Measurements from ENCODE around the gene PDIA2.
"Not testable (repeated sequence)": the region's sequence is repeated elsewhere in the genome, so short reads cannot be mapped to it uniquely, and the experiment has no call there.

PDIA2 gene

GRCh38 chr16:333406-334094 is 50.6 kb downstream of the PDIA2 start:
- DNase-seq (ENCODE audit: low read depth), result no peak

DNA sequence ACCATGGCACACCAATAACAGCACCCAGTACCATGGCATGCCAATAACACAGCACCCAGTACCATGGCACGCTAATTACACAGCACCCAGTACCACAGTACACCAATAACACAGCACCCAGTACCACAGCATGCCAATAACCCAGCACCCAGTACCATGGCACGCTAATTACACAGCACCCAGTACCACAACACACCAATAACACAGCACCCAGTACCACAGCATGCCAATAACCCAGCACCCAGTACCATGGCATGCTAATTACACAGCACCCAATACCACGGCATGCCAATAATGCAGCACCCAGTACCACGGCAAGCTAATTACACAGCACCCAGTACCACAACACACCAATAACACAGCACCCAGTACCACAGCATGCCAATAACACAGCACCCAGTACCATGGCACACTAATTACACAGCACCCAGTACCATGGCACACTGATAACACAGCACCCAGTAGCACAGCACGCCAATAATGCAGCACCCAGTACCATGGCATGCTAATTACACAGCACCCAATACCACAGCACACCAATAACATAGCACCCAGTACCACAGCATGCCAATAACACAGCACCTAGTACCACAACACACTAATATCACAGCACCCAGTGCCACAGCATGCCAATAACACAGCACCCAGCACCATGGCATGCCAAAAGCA is 51.3 kb downstream of the PDIA2 start:
- not testable (repeated sequence) for DNase-seq (ENCODE audit: low read depth)

GRCh38 chr16:334861-335632 is 52.1 kb downstream of the PDIA2 start:
- not testable (repeated sequence) for DNase-seq (ENCODE audit: low read depth)

DNA sequence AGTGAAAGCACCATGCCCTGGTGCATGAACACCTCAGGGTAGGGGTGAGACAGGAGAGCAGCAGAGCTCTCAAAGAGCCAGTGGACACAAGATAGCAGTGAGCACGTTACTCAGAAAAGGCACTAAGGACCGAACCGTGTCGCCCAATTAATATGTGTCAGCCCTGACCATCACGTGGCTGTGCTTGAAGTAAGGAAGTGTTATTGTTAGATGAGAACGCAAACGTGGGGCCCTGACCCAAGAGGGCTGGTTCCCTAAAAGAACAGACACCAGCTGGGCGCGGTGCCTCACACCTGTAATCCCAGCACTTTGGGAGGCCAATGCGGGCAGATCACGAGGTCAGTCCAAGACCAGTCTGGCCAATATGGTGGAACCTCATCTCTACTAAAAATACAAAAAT is 53.3 kb downstream of the PDIA2 start:
- DNase-seq (ENCODE audit: low read depth), result no peak

Measured in activated gamma-delta T cell treated with anti-CD3 and anti-CD28 coated beads, Interleukin-2, amount 50 U/mL, for 16 hours (primary cell).